Large intestine (tissue), 3 donors: Measurements from ENCODE around the gene RSPRY1. TPM values are rescaled to one million over a fixed set of nuclear protein-coding genes. Genes with fewer than 3 reads are reported as not detected.
"Not testable (repeated sequence)": the region's sequence is repeated elsewhere in the genome, so short reads cannot be mapped to it uniquely, and the experiment has no call there.

Experiments
- DNase-seq, 2 donors: peaks; one replicate each; pipeline versions ENCODE4 v3.0.0 to v3.0.0-alpha.2; 2013
- H3K27ac ChIP-seq: one replicate; pipeline ENCODE4 v1.5.1; 2013; ENCODE audit warnings: low read length
- H3K27me3 ChIP-seq: 2 replicates; pipeline ENCODE4 v1.6.1; 2013; ENCODE audit warnings: low read length; ENCODE audit not compliant: control insufficient read depth, insufficient read depth
- H3K36me3 ChIP-seq: 2 replicates; pipeline ENCODE4 v1.6.1; 2013; ENCODE audit warnings: low read length; ENCODE audit not compliant: control insufficient read depth, insufficient read depth
- H3K4me1 ChIP-seq: one replicate; pipeline ENCODE4 v1.6.1; 2013; ENCODE audit warnings: low read length; ENCODE audit not compliant: control insufficient read depth, insufficient read depth
- H3K4me3 ChIP-seq: one replicate; pipeline ENCODE4 v1.5.1; 2013; ENCODE audit warnings: low read length
- H3K9me3 ChIP-seq: one replicate; pipeline ENCODE4 v1.6.1; 2013; ENCODE audit warnings: mild to moderate bottlenecking, low read depth, low read length, moderate library complexity; ENCODE audit not compliant: control insufficient read depth
- WGBS: methylation state at CpG from one replicate; pipeline ENCODE4 v1.1.5; 2013; ENCODE audit warnings: low lambda C conversion rate; ENCODE audit not compliant: insufficient coverage; 5-methylcytosine and 5-hydroxymethylcytosine counted together
- polyA plus RNA-seq: library from polyadenylated mRNA; unstranded; fragments of 120-200 nt; gene quantifications from one replicate; pipeline ENCODE4 v1.2.1, GENCODE V29; 2013

The RSPRY1 gene
- polyA plus RNA-seq, 1 donor, result 44.3 TPM

GRCh38 chr16:57271867-57272495, 85.9 kb downstream of the RSPRY1 start:
- H3K4me3 ChIP-seq, result no peak overlapping the region
- peaks cover 9% of the 10 kb centered on the region for H3K36me3 ChIP-seq
- H3K4me1 ChIP-seq, result peaks cover 67% of the 10 kb centered on the region
- no peak for DNase-seq
- WGBS, result no CpG with 5 or more reads among the region's 5 CpGs
- peak overlapping the region; percentile 99 for H3K27ac ChIP-seq
- H3K9me3 ChIP-seq, result no peaks in the 10 kb centered on the region
- H3K27me3 ChIP-seq, result no peaks in the 10 kb centered on the region

DNA sequence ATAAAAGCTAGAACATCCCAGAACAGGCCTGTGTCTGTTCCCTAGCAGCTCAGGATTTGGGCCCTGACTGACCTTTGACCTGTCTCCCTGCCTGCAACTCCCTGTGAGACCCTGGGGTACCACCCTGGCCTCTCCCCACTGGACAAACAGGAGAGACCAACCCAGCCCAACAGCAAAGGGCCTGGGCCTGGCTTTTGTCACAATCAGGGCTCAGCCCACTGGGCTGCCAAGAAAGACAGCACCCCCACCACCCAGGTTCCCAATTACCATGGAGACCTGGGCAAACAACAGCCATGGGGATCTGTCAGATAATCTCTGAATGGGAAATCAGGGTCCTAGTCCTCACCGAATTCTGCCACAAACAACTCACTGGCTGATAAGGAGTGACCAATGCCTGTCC, 87.2 kb downstream of the RSPRY1 start:
- peaks cover 9% of the 10 kb centered on the region for H3K36me3 ChIP-seq
- DNase-seq, result no peak
- H3K9me3 ChIP-seq, result no peaks in the 10 kb centered on the region
- no peaks in the 10 kb centered on the region for H3K27me3 ChIP-seq
- H3K4me3 ChIP-seq, result no peak overlapping the region
- peak overlapping the region; percentile 58 for H3K27ac ChIP-seq
- peaks cover 66% of the 10 kb centered on the region for H3K4me1 ChIP-seq
- WGBS, result no CpG with 5 or more reads among the region's 1 CpG

- WGBS, result 80% methylated on average over 2 of the region's 5 CpGs
- H3K9me3 ChIP-seq, result no peaks in the 10 kb centered on the region
- peaks cover 67% of the 10 kb centered on the region for H3K4me1 ChIP-seq
- peaks cover 12% of the 10 kb centered on the region for H3K36me3 ChIP-seq
- H3K4me3 ChIP-seq, result no peak overlapping the region
- H3K27ac ChIP-seq, result peak overlapping the region; percentile 58
- H3K27me3 ChIP-seq, result no peaks in the 10 kb centered on the region
- no peak for DNase-seq
Observed at GRCh38 chr16:57273826-57274225, 87.7 kb downstream of the RSPRY1 start.

GRCh38 chr16:57275946-57276345, 89.8 kb downstream of the RSPRY1 start:
- H3K9me3 ChIP-seq, DNase-seq, H3K27ac ChIP-seq, H3K27me3 ChIP-seq, H3K4me3 ChIP-seq: not testable (repeated sequence)
- Histone ChIP-seq H3K4me1 (peaks cover 64% of the 10 kb centered on the region), H3K36me3 (peaks cover 13% of the 10 kb centered on the region)
- no CpG with 5 or more reads among the region's 5 CpGs for WGBS

DNA sequence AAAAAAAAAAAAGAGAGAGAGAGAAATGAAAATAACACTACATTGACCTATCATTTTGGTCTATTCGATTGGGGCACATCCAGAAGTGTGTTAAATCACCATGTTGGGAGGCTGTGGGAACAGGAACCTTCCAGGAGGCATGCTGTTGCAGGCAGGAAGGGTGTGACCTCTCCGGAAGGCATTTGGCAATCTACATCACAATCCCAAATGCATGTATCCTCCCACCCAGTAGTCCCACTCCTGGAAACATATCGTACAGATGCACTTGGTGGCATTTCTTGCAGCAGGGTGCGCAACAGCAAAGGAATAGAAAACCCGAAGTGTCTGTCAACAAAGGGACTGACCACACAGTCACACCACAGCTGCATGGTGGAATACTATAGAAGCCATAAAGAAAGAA, 90.5 kb downstream of the RSPRY1 start:
- H3K27ac ChIP-seq, result peak overlapping the region; percentile 30
- no peak for DNase-seq
- H3K36me3 ChIP-seq, result peaks cover 11% of the 10 kb centered on the region
- WGBS, result no CpG with 5 or more reads among the region's 5 CpGs
- H3K4me1 ChIP-seq, result peaks cover 62% of the 10 kb centered on the region
- no peaks in the 10 kb centered on the region for H3K9me3 ChIP-seq
- H3K4me3 ChIP-seq, result no peak overlapping the region
- H3K27me3 ChIP-seq, result no peaks in the 10 kb centered on the region

- no peaks in the 10 kb centered on the region for H3K9me3 ChIP-seq
- H3K4me1 ChIP-seq, result peaks cover 53% of the 10 kb centered on the region
- no peaks in the 10 kb centered on the region for H3K27me3 ChIP-seq
- DNase-seq, result no peak
- H3K27ac ChIP-seq, result peak overlapping the region; percentile 40
- no peak overlapping the region for H3K4me3 ChIP-seq
- peaks cover 11% of the 10 kb centered on the region for H3K36me3 ChIP-seq
- no CpG with 5 or more reads among the region's 1 CpG for WGBS
Observed at GRCh38 chr16:57277586-57277985, 91.5 kb downstream of the RSPRY1 start.

- Histone ChIP-seq H3K27me3 (peaks cover 2% of the 10 kb centered on the region), H3K4me3 (no peak overlapping the region), H3K36me3 (peaks cover 11% of the 10 kb centered on the region), H3K9me3 (no peaks in the 10 kb centered on the region), H3K4me1 (peaks cover 48% of the 10 kb centered on the region), H3K27ac (peak overlapping the region; percentile 22)
- no peak for DNase-seq
- WGBS, result no CpG with 5 or more reads among the region's 4 CpGs
Observed at GRCh38 chr16:57278494-57278893, 92.4 kb downstream of the RSPRY1 start.

GRCh38 chr16:57279780-57280638, 93.9 kb downstream of the RSPRY1 start:
- Histone ChIP-seq H3K9me3 (peaks cover 2% of the 10 kb centered on the region), H3K4me3 (no peak overlapping the region), H3K36me3 (peaks cover 11% of the 10 kb centered on the region), H3K4me1 (peaks cover 46% of the 10 kb centered on the region), H3K27me3 (peaks cover 14% of the 10 kb centered on the region), H3K27ac (no peak overlapping the region)
- no peak for DNase-seq
- 42% methylated on average over 2 of the region's 7 CpGs for WGBS

DNA sequence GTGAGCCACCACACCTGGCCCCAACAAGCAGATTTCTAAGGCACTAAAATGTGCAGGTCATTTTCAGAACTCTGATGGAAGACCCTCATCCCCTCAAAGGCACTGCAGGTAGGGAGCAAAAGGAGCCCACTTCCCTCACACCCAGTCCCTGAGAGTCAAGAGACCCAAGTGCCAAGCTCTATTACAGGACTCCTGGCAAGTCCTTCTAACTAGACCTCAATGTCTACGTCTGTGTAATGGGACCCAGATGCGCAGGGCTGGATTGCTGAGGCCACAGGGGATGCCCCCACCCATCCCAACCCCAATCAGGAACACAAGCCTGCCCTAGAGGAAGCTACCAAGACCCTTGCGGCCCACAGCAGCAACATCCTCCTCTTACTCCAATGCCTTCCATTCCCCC, 95.7 kb downstream of the RSPRY1 start:
- Histone ChIP-seq H3K27me3 (peaks cover 16% of the 10 kb centered on the region), H3K36me3 (peaks cover 5% of the 10 kb centered on the region), H3K4me3 (peak overlapping the region; percentile 86), H3K9me3 (peaks cover 2% of the 10 kb centered on the region), H3K27ac (peak overlapping the region; percentile 77), H3K4me1 (peaks cover 42% of the 10 kb centered on the region)
- WGBS, result 100% methylated on average over 1 of the region's 3 CpGs
- no peak for DNase-seq

DNA sequence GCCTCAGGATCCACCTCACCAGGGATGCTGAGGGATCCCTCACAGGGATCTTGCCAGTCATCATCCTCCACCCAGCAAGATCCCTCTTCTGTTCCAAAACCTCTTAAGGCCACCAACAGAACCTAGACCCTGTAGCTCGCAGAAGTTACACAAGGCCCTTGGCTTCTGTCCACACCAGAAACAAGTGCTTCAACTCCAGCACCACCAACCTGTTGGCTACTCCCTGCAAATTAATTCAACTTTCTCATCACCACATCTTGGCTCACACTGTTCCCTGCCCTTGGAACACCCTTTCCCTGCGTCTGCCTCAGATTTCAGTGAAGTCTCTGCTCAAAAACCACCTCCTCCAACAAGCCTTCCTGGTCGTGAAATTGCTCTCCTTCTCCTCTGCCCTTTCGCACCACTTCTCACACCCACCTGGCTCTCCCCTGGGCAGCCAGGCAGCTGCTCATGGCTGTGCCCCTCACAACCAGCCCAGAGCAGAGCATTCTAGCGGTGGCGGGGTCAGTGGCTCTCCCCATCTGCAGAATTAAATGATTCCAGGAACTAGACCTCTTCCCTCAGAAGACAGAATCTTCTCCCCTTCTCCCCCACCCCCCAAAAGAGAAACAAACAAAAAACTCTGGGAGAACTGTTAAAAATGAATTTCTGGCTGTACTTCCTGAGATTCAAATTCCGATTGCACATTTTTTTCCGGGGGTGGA, 96.5 kb downstream of the RSPRY1 start:
- no peak for DNase-seq
- Histone ChIP-seq H3K27me3 (peaks cover 16% of the 10 kb centered on the region), H3K36me3 (peaks cover 5% of the 10 kb centered on the region), H3K27ac (peak overlapping the region; percentile 77), H3K4me3 (peak overlapping the region; percentile 86), H3K9me3 (peaks cover 2% of the 10 kb centered on the region), H3K4me1 (peaks cover 34% of the 10 kb centered on the region)
- WGBS, result 40% methylated on average over 1 of the region's 8 CpGs
